ENCODE measurements around the gene MAML3.

DNA sequence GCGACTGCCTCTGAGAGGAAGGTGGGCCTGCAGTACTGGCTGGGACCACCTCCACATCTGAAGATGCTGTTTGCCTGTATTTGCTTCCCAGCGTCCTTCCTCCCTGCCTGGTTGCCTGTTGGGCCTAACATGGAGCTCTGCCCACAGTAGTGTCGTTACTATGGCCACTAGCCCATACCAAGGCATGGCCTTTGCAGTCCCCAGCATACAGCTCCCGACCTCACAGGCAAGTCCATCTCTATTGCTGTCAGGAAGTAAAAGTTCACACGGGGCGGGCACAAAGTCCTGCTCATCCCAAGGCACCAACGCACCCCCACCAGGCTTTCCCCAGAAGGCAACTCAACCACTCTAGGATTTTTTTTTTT, 71.6 kb downstream of the MAML3 start:
- TF ChIP-seq, protein P1, sequence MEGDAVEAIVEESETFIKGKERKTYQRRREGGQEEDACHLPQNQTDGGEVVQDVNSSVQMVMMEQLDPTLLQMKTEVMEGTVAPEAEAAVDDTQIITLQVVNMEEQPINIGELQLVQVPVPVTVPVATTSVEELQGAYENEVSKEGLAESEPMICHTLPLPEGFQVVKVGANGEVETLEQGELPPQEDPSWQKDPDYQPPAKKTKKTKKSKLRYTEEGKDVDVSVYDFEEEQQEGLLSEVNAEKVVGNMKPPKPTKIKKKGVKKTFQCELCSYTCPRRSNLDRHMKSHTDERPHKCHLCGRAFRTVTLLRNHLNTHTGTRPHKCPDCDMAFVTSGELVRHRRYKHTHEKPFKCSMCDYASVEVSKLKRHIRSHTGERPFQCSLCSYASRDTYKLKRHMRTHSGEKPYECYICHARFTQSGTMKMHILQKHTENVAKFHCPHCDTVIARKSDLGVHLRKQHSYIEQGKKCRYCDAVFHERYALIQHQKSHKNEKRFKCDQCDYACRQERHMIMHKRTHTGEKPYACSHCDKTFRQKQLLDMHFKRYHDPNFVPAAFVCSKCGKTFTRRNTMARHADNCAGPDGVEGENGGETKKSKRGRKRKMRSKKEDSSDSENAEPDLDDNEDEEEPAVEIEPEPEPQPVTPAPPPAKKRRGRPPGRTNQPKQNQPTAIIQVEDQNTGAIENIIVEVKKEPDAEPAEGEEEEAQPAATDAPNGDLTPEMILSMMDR (IDR thresholded peaks at IDR 0.05; ENCODE audit: low read depth, low read length), result no peak
- TF ChIP-seq, protein P2, sequence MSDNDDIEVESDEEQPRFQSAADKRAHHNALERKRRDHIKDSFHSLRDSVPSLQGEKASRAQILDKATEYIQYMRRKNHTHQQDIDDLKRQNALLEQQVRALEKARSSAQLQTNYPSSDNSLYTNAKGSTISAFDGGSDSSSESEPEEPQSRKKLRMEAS (IDR thresholded peaks at IDR 0.05; ENCODE audit: low read depth, low read length), result no peak
- no peak for TF ChIP-seq POLR2A (IDR thresholded peaks at IDR 0.05; ENCODE audit: extremely low read depth, insufficient read length)
- TF ChIP-seq MYC (IDR thresholded peaks at IDR 0.05; ENCODE audit: low read depth, low read length), result no peak

Measured in NB4 (cell line).